Naive thymus-derived CD4-positive, alpha-beta T cell (primary cell): ENCODE results near the gene PIGQ. TPM values are rescaled to one million over a fixed set of nuclear protein-coding genes. Genes with fewer than 3 reads are reported as not detected.

Experiments used
- ATAC-seq: fragments of 150-1000 bp; cut with Tn5 transposase; 2 replicates; pipeline ENCODE4 v1.10.0; 2021; ENCODE audit warnings: mild to moderate bottlenecking, moderate library complexity
- CTCF ChIA-PET: fragments of 350-600 bp; sonication (Branson Sonifier 250); formaldehyde crosslinking; loops from one replicate; lab custom pipeline; 2021; ENCODE audit warnings: antibody characterized with exemption; lab: Charles Lee
- POLR2A ChIA-PET: fragments of 350-600 bp; sonication (Branson Sonifier 250); formaldehyde crosslinking; loops from one replicate; lab custom pipeline; 2021; ENCODE audit warnings: antibody characterized with exemption, inconsistent platforms; lab: Charles Lee
- DNase-seq, 9 donors: peaks; one replicate each; pipeline versions ENCODE4 v3.0.0 to v3.0.0-alpha.2; 2020 to 2022; ENCODE audit warnings: mixed read lengths in 1 of 9
- H3K27ac ChIP-seq: one replicate; pipeline ENCODE4 v1.7.0; 2013; ENCODE audit warnings: mild to moderate bottlenecking, low read depth, low read length, moderate library complexity
- H3K27me3 ChIP-seq, 2 donors: one replicate each; pipeline ENCODE4 v1.7.0; 2013; ENCODE audit warnings: low read length in 2 of 2, mild to moderate bottlenecking in 2 of 2, moderate library complexity in 2 of 2; ENCODE audit not compliant: control insufficient read depth in 2 of 2, insufficient read depth in 2 of 2
- H3K36me3 ChIP-seq, 3 experiments: 1 replicate in 2 of 3; 2 replicates in 1 of 3; pipeline ENCODE4 v1.7.0; 2013; ENCODE audit warnings: low read length in 3 of 3, mild to moderate bottlenecking in 3 of 3, moderate library complexity in 1 of 3; ENCODE audit not compliant: insufficient read depth in 3 of 3, control insufficient read depth in 2 of 3
- H3K4me1 ChIP-seq, 2 donors: one replicate each; pipeline ENCODE4 v1.7.0; 2013; ENCODE audit warnings: low read length in 2 of 2, mild to moderate bottlenecking in 2 of 2, moderate library complexity in 1 of 2; ENCODE audit not compliant: control insufficient read depth in 2 of 2, insufficient read depth in 2 of 2
- H3K4me3 ChIP-seq: 2 replicates; pipeline ENCODE4 v1.7.0; 2013; ENCODE audit warnings: mild to moderate bottlenecking, low read length
- H3K9me3 ChIP-seq, 3 experiments: 1 replicate in 2 of 3; 2 replicates in 1 of 3; pipeline ENCODE4 v1.7.0; 2013; ENCODE audit warnings: low read length in 3 of 3; ENCODE audit not compliant: control insufficient read depth in 2 of 3
- H3K27ac Mint-ChIP-seq, 9 donors: one replicate each; pipeline ENCODE4 v1.8.0; 2020 to 2022; ENCODE audit warnings: mixed read lengths in 9 of 9, mild to moderate bottlenecking in 8 of 9, moderate library complexity in 5 of 9, inconsistent platforms in 2 of 9
- H3K27me3 Mint-ChIP-seq, 5 donors: one replicate each; pipeline ENCODE4 v1.8.0; 2021 to 2022; ENCODE audit warnings: mixed read lengths in 5 of 5, mild to moderate bottlenecking in 1 of 5
- H3K36me3 Mint-ChIP-seq, 5 donors: one replicate each; pipeline ENCODE4 v1.8.0; 2020 to 2022; ENCODE audit warnings: mixed read lengths in 5 of 5, mild to moderate bottlenecking in 3 of 5, inconsistent platforms in 1 of 5
- H3K4me1 Mint-ChIP-seq, 7 donors: one replicate each; pipeline ENCODE4 v1.8.0; 2020 to 2022; ENCODE audit warnings: mixed read lengths in 7 of 7, mild to moderate bottlenecking in 3 of 7, inconsistent platforms in 1 of 7
- H3K4me3 Mint-ChIP-seq, 10 donors: one replicate each; pipeline ENCODE4 v1.8.0; 2020 to 2022; ENCODE audit warnings: mild to moderate bottlenecking in 10 of 10, mixed read lengths in 10 of 10, moderate library complexity in 6 of 10, inconsistent platforms in 2 of 10
- H3K9me3 Mint-ChIP-seq, 11 donors: one replicate each; pipeline ENCODE4 v1.8.0; 2020 to 2022; ENCODE audit warnings: mixed read lengths in 11 of 11, mild to moderate bottlenecking in 4 of 11, inconsistent platforms in 1 of 11, moderate library complexity in 1 of 11
- intact Hi-C, 2 donors: fragments of 100-400 bp; cut with micrococcal nuclease; formaldehyde crosslinking; loops; one replicate each; pipeline ENCODE4 v1.15.1; 2023
- polyA plus RNA-seq, 2 donors: library from polyadenylated mRNA; unstranded; fragments of 300-500 nt; fragmentation: Illumina TruSeq; gene quantifications; one replicate each; pipeline ENCODE4 v1.2.3, GENCODE V29; 2021
- total RNA-seq, 6 experiments: library from RNA in 5 of 6; stranded (reverse) in 5 of 6; gene quantifications; 1 replicate in 5 of 6; 2 replicates in 1 of 6; pipeline ENCODE4 v1.2.3 and lab custom pipeline; 2021 to 2026

PIGQ gene
- total and polyA plus RNA-seq, 7 experiments from 2014 or later = 12.3 to 63.0 (median 43.4) TPM

GRCh38 chr16:565419-566330, 4.1 kb upstream of the PIGQ start:
- ChIA-PET CTCF (no interaction called here), POLR2A (interaction anchor here (1.0 to 3.8 kb wide), 2 partner anchors 22 to 39 kb away, joined by 3 to 19 read pairs; no protein-coding TSS in a partner anchor)
- intact Hi-C loops = loop anchor here (5.0 kb wide), 2 partner anchors 72 to 163 kb away; partner anchors contain the start of genes DECR2 (in 1 of the 2) and METTL26 (in 1 of the 2)
- Mint-ChIP-seq H3K27ac (peak overlapping the region in 2 of 9 donors; percentile 33 to 87), H3K4me3 (peak overlapping the region in 1 of 10 donors; percentile 86), H3K4me1 (peaks cover 0 to 32% (median 18%) of the 10 kb centered on the region in 7 donors), H3K9me3 (peaks cover 0 to 3% (median 0%) of the 10 kb centered on the region in 11 donors), H3K36me3 (no peaks in the 10 kb centered on the region), H3K27me3 (peaks cover 0 to 9% (median 7%) of the 10 kb centered on the region in 5 donors)
- Histone ChIP-seq H3K4me3 (no peak overlapping the region), H3K4me1 (peaks cover 13 to 32% of the 10 kb centered on the region in 2 donors), H3K9me3 (no peaks in the 10 kb centered on the region), H3K36me3 (no peaks in the 10 kb centered on the region), H3K27me3 (no peaks in the 10 kb centered on the region), H3K27ac (peak overlapping the region; percentile 73)
- ATAC-seq = no peak
- no peak for DNase-seq

- peaks cover 13 to 32% of the 10 kb centered on the region in 2 donors for H3K4me1 ChIP-seq
- no peaks in the 10 kb centered on the region for H3K27me3 ChIP-seq
- no peaks in the 10 kb centered on the region for H3K9me3 ChIP-seq
- peak in 8 of 9 donors; percentile 19 to 64 (median 52) for DNase-seq
- ChIA-PET POLR2A (interaction anchor here (0.9 to 3.8 kb wide), 4 partner anchors 21 to 117 kb away, joined by 3 to 19 read pairs (median 4); partner anchors contain the start of gene METTL26), CTCF (interaction anchor here (0.6 to 0.7 kb wide), 2 partner anchors 391 to 960 kb away, joined by 3 read pairs; no protein-coding TSS in a partner anchor)
- H3K4me3 ChIP-seq = peak within 1 kb of the TSS; percentile 53
- H3K36me3 Mint-ChIP-seq = no peaks in the 10 kb centered on the region
- peak within 1 kb of the TSS; percentile 54 to 89 (median 83) for H3K27ac Mint-ChIP-seq
- ATAC-seq = peak; percentile 47
- peaks cover 0 to 8% (median 0%) of the 10 kb centered on the region in 11 donors for H3K9me3 Mint-ChIP-seq
- H3K4me3 Mint-ChIP-seq = peak within 1 kb of the TSS; percentile 68 to 86 (median 76)
- peaks cover 10 to 42% (median 28%) of the 10 kb centered on the region in 7 donors for H3K4me1 Mint-ChIP-seq
- peak within 1 kb of the TSS; percentile 73 for H3K27ac ChIP-seq
- peaks cover 0 to 8% (median 7%) of the 10 kb centered on the region in 5 donors for H3K27me3 Mint-ChIP-seq
- no peaks in the 10 kb centered on the region for H3K36me3 ChIP-seq
- intact Hi-C loops = loop anchor here (5.0 kb wide), 2 partner anchors 71 to 164 kb away; partner anchors contain the start of genes DECR2 (in 1 of the 2) and METTL26 (in 1 of the 2)
Measured at GRCh38 chr16:566475-567372, 3.0 kb upstream of the PIGQ start, which contains the start of gene NHLRC4. Gene NHLRC4 (plus strand): TSS chr16:567005. CDS start chr16:568048, 1,043 bp downstream.

GRCh38 chr16:567373-568256, 2.2 kb upstream of the PIGQ start:
- ChIA-PET CTCF (interaction anchor here (0.6 to 0.7 kb wide), 2 partner anchors 392 to 959 kb away, joined by 3 read pairs; no protein-coding TSS in a partner anchor), POLR2A (interaction anchor here (0.9 to 3.8 kb wide), 4 partner anchors 20 to 118 kb away, joined by 3 to 19 read pairs (median 4); partner anchors contain the start of gene METTL26)
- H3K4me1 Mint-ChIP-seq = peaks cover 15 to 40% (median 28%) of the 10 kb centered on the region in 7 donors
- H3K27me3 ChIP-seq = no peaks in the 10 kb centered on the region
- H3K36me3 Mint-ChIP-seq = no peaks in the 10 kb centered on the region
- peak overlapping the region; percentile 53 for H3K4me3 ChIP-seq
- DNase-seq (no peak), ATAC-seq (no peak)
- H3K4me1 ChIP-seq = peaks cover 13 to 32% of the 10 kb centered on the region in 2 donors
- no peaks in the 10 kb centered on the region for H3K9me3 ChIP-seq
- H3K27ac ChIP-seq = peak overlapping the region; percentile 73
- peak overlapping the region; percentile 54 to 89 (median 81) for H3K27ac Mint-ChIP-seq
- intact Hi-C loops = loop anchor here (2.0 to 5.0 kb wide), 3 partner anchors 39 to 165 kb away; partner anchors contain the start of genes DECR2 (in 1 of the 2) and METTL26 (in 1 of the 2)
- H3K9me3 Mint-ChIP-seq = peaks cover 0 to 4% (median 0%) of the 10 kb centered on the region in 11 donors
- H3K36me3 ChIP-seq = peaks cover 0 to 4% (median 0%) of the 10 kb centered on the region in 3 experiments
- H3K27me3 Mint-ChIP-seq = peaks cover 0 to 3% (median 1%) of the 10 kb centered on the region in 5 donors
- H3K4me3 Mint-ChIP-seq = peak overlapping the region; percentile 68 to 86 (median 76)

- Histone ChIP-seq H3K4me3 (peak overlapping the region; percentile 58), H3K27me3 (no peaks in the 10 kb centered on the region), H3K4me1 (peaks cover 13 to 32% of the 10 kb centered on the region in 2 donors), H3K27ac (peak overlapping the region; percentile 89), H3K9me3 (no peaks in the 10 kb centered on the region), H3K36me3 (peaks cover 0 to 9% (median 0%) of the 10 kb centered on the region in 3 experiments)
- no peaks in the 10 kb centered on the region for H3K36me3 Mint-ChIP-seq
- POLR2A ChIA-PET = interaction anchor here (1.0 to 3.8 kb wide), 5 partner anchors 19 to 112 kb away, joined by 4 to 19 read pairs (median 4); partner anchors contain the start of genes METTL26, RHOT2 and STUB1
- H3K27ac Mint-ChIP-seq = peak overlapping the region in 8 of 9 donors; percentile 81 to 93 (median 88)
- H3K9me3 Mint-ChIP-seq = peaks cover 0 to 4% (median 0%) of the 10 kb centered on the region in 11 donors
- DNase-seq = no peak
- no peak for ATAC-seq
- intact Hi-C loops = loop anchor here (1.0 to 5.0 kb wide), 4 partner anchors 40 to 166 kb away; partner anchors contain the start of genes CAPN15 (in 1 of the 2), DECR2 (in 1 of the 2) and METTL26 (in 1 of the 2)
- CTCF ChIA-PET = no interaction called here
- H3K4me3 Mint-ChIP-seq = peak overlapping the region; percentile 75 to 89 (median 85)
- no peaks in the 10 kb centered on the region for H3K27me3 Mint-ChIP-seq
- H3K4me1 Mint-ChIP-seq = peaks cover 15 to 39% (median 28%) of the 10 kb centered on the region in 7 donors
Measured at GRCh38 chr16:568401-569258, 1.1 kb upstream of the PIGQ start.
